GM12801 (cell line): ENCODE measurements around the gene LMBRD2.

ENCODE experiments used
- TF ChIP-seq, protein P1 (sequence below): IDR thresholded peaks from one replicate; pipeline ENCODE4 v1.5.1; 2011; ENCODE audit warnings: control low read depth; ENCODE audit not compliant: insufficient read length; ENCODE audit errors: extremely low read depth

Gene LMBRD2

DNA sequence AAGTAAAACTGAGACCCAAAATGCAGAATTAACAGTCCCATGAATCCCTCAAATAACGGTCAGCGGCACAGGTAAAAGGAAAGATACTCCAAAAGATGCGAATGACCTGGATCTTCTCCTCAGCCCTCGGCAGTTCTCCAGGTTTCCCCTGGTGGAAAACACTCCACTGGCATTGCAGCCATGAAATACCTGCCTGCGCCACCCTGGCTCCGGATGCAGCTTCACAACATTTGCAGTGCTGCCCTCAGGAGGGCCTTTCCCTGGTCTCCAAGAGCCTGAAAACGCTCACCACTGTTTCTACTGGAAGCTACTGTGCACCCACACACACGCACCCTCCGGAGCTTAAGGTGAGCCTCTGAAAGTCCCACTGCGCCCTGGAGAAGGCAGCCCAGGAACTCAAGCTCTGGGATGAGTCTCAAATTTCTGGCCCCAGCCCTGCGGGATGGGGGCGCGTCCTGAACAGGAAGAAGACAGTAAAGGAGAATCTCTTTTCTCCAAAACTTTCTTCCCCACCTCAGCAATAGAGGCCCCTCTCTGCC is 85.6 kb downstream of the LMBRD2 start:
- TF ChIP-seq, protein P1, sequence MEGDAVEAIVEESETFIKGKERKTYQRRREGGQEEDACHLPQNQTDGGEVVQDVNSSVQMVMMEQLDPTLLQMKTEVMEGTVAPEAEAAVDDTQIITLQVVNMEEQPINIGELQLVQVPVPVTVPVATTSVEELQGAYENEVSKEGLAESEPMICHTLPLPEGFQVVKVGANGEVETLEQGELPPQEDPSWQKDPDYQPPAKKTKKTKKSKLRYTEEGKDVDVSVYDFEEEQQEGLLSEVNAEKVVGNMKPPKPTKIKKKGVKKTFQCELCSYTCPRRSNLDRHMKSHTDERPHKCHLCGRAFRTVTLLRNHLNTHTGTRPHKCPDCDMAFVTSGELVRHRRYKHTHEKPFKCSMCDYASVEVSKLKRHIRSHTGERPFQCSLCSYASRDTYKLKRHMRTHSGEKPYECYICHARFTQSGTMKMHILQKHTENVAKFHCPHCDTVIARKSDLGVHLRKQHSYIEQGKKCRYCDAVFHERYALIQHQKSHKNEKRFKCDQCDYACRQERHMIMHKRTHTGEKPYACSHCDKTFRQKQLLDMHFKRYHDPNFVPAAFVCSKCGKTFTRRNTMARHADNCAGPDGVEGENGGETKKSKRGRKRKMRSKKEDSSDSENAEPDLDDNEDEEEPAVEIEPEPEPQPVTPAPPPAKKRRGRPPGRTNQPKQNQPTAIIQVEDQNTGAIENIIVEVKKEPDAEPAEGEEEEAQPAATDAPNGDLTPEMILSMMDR: no peak

DNA sequence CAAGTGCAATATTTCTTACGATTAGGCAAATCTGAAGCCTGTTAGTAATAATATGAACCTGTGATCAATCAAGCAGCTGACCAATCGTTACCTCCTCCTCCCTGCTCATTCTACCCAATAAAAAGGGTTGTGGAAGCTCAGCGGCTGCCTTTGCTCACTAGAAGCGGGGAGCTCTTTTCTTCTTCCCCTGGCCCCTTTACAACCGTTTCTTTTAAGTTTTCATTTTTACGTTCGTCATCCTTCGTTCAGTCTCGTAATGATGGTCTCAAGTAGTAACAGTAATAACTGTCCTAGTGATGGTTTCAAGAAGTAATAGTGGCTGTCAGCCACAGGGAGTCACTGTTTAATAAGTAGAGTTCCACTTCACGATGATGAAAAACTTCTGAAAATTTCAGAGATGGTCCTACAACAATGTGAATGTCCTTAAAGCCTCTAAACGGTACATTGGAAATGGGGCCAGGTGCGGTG is 91.2 kb downstream of the LMBRD2 start:
- TF ChIP-seq, protein P1: no peak

DNA sequence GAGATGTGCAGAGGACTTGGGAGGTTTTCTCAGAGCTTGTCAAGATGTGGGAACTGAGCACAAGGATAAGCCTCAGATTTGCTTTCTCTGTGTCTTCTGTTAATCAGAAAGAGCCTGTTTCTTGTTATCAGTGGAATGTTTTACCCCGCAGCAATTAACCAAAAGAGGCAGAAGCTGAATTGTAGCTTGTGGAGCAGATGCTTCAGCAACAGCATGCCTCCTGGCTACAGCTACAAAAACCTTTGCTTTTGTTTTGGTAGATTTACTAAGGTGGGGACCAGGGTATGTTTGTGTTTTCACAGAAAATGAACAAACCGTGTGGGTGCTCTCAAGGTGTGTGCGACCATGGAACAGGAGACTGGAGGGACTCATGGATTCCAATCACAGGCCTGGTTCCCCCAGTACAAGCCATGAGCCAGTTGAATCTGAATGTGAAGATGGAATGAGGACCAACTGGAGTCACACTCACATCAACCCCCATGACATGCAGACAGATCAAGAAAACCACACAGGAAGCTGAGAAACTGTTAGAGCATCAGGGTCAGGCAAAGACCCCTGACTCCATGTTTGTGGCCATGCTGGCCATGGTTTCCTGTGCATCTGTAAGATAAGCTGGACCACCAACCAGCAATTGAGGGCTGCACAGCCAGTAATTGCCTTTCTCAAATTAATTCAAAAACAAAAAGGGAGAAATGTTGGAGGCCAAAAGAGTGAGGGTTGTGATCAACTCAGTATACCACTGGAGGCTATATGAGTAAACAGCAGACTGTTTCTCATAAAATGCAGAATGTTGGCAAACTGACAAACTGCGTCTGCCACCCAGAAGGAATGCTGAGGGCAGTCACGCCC is 91.9 kb downstream of the LMBRD2 start:
- TF ChIP-seq, protein P1: no peak

DNA sequence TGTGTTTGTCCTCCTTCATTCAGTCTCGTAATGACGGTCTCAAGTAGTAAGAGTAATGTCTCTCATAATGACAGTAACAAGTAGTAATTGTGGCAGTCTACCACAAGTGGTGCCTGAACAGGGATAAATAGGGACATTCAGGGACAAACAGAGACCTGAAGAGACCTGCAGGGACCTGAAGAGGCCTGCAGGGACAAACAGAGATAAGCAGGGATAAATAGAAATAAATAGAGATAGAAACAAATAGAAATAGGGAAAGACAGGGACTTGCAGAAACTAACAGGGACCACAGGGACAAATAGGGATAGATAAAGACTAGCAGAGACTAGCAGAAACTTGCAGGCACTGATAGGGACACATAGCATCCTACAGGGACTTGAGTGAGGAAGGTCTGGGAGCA is 92.9 kb downstream of the LMBRD2 start:
- TF ChIP-seq, protein P1: no peak

DNA sequence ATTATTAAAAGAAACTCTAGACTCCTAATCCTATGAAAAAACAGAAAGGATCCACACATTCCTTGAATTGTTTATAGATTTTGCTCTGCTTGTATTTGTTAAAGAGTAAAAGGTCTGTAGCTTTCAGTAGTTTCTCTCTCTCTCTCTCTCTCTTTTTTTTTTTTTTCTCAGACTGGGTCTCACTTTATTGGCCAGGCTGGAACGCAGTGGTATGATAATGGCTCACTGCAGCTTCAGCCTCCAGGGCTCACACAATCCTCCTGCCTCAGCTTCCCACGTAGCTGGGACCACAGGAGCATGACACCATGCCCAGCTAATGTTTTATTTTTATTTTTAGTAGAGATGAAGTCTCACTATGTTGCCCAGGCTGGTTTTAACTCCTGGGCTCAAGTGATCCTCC is 94.3 kb downstream of the LMBRD2 start:
- TF ChIP-seq, protein P1: no peak

DNA sequence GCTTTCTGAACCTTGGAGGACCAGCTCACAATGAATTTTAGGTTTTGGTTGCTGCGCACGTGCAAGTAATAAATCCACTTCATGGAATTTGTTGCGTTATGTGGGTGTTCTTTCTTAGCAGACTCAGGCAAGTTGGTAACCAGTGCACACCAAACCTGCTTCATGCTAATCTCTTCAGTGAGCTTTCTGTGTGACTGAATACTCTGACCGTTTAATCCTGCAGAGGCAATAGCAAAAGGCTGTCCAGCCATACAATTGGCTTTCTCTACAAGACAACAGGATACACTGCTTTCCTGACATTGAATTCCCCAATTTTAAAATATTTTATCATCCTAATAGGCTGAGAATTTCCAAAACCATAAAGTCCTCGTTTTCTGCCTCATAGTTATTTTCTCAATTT is 95.3 kb downstream of the LMBRD2 start:
- TF ChIP-seq, protein P1: no peak

DNA sequence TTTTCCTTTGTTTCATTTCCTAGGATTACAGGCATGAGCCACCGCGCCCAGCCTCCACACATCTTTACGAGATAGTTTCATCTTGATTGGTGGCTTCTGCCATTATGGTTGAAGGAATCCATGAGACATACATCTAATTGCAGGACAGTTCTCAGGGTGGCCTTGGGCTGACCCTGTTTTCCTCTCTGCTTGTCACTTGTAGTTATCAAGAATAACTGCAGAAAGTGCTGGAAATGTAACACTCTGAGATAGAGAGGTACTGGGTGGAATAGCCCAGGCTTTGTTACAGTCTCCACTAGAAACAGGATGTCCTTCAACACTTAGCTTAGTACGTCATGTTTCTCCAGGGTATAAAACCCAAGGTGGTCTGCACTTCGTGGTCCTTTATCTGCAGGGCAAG is 95.7 kb downstream of the LMBRD2 start:
- TF ChIP-seq, protein P1: no peak
